GM21423 (cell line): Measurements from ENCODE around the gene AIF1L.

Experiments used
- ATAC-seq: cut with Tn5 transposase; IDR thresholded peaks from one replicate; pipeline ENCODE4 v1.9.1; 2021; ENCODE audit warnings: mild to moderate bottlenecking, moderate library complexity; ENCODE audit not compliant: unreplicated experiment

The AIF1L gene

DNA sequence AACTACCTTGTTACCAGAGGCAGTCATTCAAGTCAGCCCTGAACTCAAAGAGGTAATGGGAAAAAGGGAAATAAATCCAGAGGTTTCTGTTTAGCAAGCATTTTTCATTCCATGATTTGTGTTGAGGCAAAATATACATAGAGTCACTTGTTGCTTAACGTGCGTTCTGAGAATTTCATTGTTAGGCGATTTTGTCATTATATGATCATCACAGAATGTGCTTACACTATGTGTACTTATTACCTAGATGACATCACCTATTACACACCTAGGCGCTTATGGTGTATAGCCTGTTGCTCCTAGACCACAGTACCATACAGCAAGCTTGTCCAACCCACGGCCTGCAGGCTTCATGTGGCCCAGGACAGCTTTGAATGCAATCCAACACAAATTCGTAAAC is 65.3 kb downstream of the AIF1L start:
- no peak for ATAC-seq

DNA sequence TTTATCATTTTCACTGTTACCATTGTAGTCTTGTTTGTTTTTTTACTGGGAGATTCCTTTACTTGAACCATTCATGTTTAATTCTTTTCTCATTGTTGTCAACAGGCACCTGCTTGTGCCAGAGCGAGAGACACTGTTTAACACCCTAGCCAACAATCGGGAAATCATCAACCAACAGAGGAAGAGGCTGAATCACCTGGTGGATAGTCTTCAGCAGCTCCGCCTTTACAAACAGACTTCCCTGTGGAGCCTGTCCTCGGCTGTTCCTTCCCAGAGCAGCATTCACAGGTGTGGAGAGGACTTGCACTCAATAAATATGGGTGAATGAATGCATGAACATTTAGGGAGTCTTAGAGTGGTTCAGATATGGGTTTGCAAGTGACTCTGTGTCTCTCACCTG is 66.6 kb downstream of the AIF1L start:
- ATAC-seq = no peak

DNA sequence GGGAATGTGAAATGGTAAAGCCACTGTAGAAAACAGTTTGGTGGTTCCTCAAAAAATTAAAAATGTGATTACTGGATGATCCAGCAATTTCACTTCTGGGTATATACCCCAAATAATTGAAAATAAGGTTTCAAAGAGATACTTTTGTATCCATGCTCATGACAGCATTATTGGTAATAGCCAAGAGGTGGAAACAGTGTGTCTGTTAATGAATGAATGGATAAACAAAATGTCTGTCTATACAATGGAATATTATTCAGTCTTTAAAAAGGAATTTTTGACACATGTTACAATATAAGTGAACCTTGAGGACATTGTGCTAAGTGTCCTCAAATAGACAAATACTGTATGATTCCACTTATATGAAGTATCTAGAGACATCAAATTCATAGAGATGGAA is 69.2 kb downstream of the AIF1L start:
- ATAC-seq = no peak

DNA sequence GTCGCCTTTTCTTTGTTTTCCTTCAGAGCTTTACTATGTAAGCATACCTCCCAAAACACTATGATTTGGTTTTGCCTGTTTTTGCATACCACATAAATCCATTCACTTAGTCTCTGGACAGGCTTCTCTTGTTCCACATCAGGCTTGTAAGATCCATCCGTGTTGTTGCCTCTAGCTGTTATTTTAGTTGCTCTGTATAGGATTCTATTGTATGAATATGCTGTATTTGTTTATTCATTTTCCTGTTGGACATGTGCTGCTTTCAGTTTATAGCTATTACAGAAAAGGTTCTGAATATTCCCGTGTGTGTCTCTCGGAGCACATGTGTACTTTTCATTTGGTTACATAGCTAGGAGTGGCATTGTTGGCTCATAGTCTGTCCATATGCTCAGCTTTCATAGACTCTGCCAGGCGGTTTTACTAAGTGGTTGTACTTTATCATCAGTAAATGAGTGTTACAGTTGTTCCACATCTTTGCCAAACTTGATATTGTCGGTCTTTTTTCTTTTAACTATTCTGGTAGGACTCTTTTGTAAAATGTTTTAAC is 70.9 kb downstream of the AIF1L start:
- ATAC-seq = no peak

DNA sequence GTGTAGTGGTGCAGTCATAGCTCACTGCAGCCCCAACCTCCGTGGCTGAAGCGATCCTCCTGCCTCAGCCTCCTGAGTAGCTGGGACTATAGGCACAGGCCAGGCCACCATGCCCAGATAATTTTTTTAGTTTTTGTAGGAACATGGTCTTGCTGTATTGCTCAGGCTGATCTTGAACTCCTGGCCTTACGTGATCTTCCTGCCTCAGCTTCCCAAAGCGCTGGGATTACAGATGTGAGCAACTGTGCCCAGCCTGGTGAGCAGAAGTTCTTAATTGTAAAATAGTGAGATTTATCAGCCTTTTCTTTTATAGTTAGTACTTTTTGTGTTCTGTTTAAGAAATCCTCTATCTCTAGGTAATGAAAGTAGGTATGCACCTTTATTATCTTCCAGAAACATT is 71.6 kb downstream of the AIF1L start:
- no peak for ATAC-seq

DNA sequence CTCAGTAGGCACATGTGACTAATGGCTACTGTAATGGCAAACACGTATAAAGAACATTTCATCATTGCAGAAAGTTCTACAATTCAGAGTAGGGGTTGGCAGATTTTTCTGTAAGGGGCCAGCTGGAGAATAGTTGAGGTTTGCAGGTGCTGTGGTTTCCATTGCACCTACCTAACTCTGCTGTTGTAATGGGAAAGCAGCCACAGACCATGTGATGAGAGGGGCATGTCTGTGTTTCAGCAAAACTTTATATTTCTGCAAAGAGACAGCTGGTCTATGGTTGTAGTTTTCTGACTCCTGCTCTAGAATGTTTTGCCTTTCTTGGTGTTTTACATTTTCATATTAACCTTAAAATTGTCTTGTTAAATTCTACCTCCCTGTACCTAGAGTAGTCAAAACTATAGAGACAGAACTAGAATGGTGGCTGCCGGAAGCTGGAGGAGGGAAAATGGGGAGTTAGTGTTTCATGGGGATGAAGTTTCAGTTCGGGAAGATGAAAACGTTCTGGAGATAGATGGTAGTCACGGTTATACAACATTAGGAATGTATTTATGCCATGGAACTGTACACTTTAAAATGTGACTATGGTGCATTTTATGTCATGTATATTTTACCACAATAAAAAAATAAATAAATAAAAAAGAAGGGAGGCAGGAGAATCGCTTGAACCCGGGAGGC is 73.4 kb downstream of the AIF1L start:
- ATAC-seq = no peak
